Mesenteric fat pad (tissue), 1 donor: ENCODE data around the gene SCG3. TPM values are rescaled to one million over a fixed set of nuclear protein-coding genes. Genes with fewer than 3 reads are reported as not detected.

Experiments
- DNase-seq: peaks from one replicate; pipeline ENCODE4 v3.0.0-alpha.2; 2020; ENCODE audit warnings: low spot score
- total RNA-seq: library from RNA; stranded (reverse); fragmentation: NEBNext Ultra II Directional; extraction: Animal tissue kit (Norgen Biotek cat#: 25700); gene quantifications from one replicate; pipeline ENCODE4 v1.2.1, GENCODE V29; 2021
- donor health status: DM: yes; HTN: yes; CAD: no.

Gene SCG3
- total RNA-seq, 1 donor from 2014 or later, result not detected

DNA sequence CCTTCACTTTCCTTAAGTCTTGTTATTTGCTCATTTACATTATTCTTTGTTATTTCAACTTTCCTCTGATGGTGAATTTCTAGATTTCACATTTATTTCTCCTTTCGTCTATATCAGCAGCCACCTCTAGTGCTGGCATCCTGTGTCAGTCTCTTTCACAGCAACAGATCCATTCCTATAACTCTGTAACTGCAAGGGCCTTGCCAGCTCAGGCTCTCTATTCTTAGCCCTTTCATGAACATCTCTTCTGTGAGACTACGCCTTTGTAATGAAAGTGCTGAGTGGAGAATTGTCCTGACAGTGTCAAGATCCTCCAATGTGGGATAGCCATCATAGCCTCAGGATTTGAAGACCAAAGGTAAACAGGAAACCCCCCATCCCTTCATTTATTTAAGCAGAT is 3.9 kb upstream of the SCG3 start:
- DNase-seq, result no peak

GRCh38 chr15:51678096-51678495 is 3.2 kb upstream of the SCG3 start:
- no peak for DNase-seq

- DNase-seq, result no peak
Measured at GRCh38 chr15:51680321-51680720, 982 bp upstream of the SCG3 start.

GRCh38 chr15:51687565-51687964 is 6.3 kb downstream of the SCG3 start:
- no peak for DNase-seq

DNA sequence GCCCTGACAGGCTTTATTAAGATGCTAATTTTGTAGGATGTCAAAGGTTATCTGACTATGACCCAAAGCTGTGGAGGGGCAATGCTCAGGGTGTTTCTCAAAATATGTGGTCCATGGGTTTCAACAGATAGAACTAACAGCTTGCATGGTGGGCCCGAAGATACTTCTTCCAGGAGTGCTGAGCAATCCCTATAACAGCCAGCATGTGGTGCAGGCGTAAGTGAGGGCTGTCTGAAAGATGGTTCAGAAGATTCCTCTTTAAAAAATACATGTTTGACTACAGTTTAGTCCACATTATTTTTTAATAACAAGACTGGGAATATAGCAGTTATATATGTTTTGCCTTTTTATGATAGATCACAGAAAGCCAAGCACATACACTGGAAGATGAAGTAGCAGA is 7.6 kb downstream of the SCG3 start:
- DNase-seq, result no peak

DNA sequence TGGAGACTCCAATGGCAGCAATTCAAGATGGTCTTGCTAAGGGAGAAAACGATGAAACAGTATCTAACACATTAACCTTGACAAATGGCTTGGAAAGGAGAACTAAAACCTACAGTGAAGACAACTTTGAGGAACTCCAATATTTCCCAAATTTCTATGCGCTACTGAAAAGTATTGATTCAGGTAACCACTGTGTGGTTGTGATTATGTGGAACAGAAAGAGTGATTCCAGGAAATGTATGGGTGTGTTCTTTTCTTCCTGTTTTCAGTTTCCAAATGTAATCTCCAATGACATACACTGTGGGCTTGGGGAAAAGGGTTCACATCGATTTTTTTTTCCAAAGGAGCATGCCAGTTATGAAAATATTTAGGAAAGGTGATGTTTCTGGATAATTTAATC is 10.9 kb downstream of the SCG3 start:
- DNase-seq, result no peak

DNA sequence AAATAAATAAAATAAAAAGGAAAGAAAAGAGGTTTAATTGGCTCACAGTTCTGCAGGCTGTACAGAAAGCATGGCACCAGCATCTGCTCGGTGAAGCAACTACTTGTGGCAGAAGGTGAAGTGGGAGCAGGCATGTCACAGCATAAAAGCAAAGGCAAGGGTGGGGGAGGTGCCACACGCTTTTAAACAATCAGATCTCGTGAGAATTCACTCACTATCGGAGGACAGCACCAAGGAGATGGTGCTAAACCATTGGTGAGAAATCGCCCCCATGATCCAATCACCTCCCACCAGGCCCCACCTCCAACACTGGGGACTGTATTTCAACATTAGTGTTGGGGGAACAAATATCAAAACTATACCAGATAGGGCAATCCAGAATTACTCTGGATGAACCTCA is 15.3 kb downstream of the SCG3 start:
- no peak for DNase-seq

- DNase-seq, result no peak
Measured at GRCh38 chr15:51697163-51697562, 15.9 kb downstream of the SCG3 start.

GRCh38 chr15:51699373-51699772 is 18.1 kb downstream of the SCG3 start:
- no peak for DNase-seq

- DNase-seq, result no peak
Measured at GRCh38 chr15:51702710-51703109, 21.4 kb downstream of the SCG3 start.

- DNase-seq, result no peak
Measured at GRCh38 chr15:51706291-51706690, 25.0 kb downstream of the SCG3 start.

GRCh38 chr15:51706926-51707608 is 25.8 kb downstream of the SCG3 start:
- no peak for DNase-seq

DNA sequence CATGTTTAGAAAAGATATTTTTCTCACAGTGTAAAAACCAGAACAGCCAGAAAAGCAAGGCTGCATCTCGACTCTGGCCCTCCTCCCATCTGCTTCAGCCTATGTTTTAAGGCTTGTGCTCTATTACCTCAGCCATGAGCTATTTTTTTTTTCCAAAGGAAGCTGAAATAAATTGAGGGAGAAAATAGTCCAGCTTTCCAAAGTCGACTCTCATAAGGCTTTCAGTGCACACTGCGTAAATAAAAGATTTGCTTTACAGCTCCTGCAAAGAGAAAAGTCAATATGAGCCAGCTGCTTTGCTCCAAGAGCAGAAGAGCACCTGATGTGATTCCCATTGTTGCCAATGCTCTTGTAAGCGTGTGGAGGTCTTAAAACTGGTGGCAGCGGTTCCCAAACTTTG is 26.7 kb downstream of the SCG3 start:
- DNase-seq, result no peak

GRCh38 chr15:51709031-51709430 is 27.7 kb downstream of the SCG3 start:
- DNase-seq, result no peak

DNA sequence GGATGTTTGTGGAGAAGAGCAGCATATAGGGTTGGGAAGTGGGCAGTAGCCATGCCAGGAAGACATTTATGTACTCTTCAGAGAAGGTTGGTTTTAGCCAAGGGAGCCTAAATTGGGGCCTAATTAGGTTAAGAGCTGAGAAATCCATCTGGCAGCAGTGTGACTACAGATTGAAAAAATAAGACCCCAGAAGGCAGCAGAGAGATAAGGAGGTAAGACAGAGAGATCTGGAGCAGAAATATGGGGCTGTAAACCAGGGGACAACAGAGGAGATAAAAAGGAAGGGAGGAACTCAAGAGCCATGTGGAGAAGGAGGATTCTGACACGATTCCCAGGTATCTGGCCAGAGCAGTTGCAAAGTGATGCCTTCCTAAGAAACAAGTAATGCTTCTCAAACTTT is 32.9 kb downstream of the SCG3 start:
- no peak for DNase-seq

- no peak for DNase-seq
Measured at GRCh38 chr15:51714911-51715310, 33.6 kb downstream of the SCG3 start.

GRCh38 chr15:51718219-51718618 is 36.9 kb downstream of the SCG3 start:
- no peak for DNase-seq

DNA sequence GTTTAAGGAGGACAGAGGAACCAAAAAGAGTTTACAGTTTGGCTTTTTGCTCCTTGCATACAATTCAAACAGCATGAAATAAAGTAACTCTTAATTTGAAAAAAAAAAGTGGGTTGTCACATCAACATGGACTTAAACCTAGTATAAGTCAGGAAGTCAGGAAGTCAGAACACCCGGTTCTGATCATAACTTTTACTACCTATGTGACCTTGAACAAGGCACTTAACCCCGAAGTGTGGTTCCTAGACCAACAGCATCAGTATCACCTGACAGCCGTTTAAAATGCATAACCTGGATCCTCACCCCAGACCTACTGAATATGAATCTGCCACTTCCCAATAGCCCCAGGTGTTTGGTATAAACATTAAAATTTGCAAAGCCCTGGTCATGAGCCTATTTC is 37.4 kb downstream of the SCG3 start:
- no peak for DNase-seq

GRCh38 chr15:51720201-51720995 is 39.1 kb downstream of the SCG3 start:
- DNase-seq, result no peak

DNA sequence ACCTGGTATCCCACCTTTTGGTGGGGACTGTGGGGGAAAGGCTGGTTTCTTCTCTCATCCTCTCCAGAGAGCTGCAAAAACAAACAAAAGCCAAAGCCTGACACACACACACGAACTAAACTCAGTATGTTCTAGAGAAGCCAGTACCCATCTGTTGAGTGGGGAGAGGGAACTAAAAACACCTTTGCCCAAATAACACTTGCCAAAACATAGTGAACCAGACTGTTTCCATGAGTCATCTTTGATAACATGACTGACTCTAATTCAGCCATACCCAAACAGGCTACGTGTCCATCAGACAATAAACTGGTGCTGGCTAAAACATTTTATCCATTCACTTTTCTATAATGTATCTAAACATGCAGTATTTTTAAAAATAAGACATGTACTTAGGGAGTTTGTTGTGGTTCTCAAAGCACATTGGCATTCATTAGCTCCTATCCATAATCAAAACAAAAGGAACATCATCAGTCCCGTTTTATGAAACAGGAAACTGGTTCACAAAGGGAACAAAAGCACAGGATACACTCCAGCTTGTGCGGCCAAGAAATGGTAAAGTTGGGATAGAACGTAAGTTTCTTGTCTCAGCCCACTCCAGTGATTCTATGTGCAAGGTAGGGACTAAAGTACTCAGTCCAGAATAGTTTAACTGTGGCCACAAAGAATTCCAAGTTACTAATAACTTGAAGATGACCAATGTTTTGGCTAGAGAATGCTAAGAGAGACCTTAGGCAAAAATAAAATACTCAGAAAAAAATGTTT is 40.1 kb downstream of the SCG3 start:
- DNase-seq, result no peak

DNA sequence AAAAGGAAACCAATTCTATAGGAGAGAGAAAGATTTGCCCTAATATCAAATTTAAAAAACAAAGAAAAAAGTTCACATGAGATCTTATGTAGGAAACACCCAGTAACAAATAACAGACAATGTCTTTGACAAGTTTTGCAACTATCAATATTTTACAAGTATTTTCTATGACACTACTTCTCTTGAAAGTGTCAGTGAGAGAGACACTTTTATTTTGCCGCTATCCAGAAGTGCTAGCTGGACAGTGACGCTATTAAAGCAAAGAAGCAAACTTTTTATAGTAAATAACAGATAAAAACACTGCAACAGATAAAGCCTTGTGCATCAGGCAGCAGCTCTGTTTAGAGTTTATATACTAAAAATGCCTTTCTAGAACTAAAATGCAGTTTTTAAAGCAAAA is 42.9 kb downstream of the SCG3 start:
- no peak for DNase-seq

GRCh38 chr15:51724673-51725072 is 43.4 kb downstream of the SCG3 start:
- no peak for DNase-seq
